Measurements from ENCODE around the gene SPATC1L. TPM values are rescaled to one million over a fixed set of nuclear protein-coding genes. Genes with fewer than 3 reads are reported as not detected.
"Not testable (repeated sequence)": the region's sequence is repeated elsewhere in the genome, so short reads cannot be mapped to it uniquely, and the experiment has no call there.

SPATC1L gene
- 8.7 TPM for polyA plus RNA-seq (ENCODE audit: insufficient read length)

GRCh38 chr21:46183910-46184624 is at the start of gene SPATC1L:
Gene SPATC1L (minus strand): TSS chr21:46184459. CDS start chr21:46182816, 1,643 bp downstream.
- DNase-seq (ENCODE audit: low read depth) = peak; percentile 29

DNA sequence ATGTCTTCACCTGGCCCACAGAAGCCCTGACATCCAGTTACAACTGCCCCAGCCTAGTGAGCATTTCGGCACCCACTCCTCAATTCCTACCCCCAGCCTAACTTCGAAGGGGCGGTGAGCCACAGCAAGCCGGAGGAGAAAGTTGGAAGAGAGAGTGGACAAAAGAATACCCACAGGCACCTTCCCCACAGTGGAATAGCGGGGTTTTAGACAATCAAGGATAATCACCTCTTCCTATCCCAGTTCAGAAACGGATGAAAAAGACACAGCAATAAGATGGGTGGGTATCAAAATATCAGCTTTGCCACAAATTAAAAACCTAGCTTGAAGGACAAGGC is 45.6 kb upstream of the SPATC1L start:
- no peak for DNase-seq (ENCODE audit: low read depth)

DNA sequence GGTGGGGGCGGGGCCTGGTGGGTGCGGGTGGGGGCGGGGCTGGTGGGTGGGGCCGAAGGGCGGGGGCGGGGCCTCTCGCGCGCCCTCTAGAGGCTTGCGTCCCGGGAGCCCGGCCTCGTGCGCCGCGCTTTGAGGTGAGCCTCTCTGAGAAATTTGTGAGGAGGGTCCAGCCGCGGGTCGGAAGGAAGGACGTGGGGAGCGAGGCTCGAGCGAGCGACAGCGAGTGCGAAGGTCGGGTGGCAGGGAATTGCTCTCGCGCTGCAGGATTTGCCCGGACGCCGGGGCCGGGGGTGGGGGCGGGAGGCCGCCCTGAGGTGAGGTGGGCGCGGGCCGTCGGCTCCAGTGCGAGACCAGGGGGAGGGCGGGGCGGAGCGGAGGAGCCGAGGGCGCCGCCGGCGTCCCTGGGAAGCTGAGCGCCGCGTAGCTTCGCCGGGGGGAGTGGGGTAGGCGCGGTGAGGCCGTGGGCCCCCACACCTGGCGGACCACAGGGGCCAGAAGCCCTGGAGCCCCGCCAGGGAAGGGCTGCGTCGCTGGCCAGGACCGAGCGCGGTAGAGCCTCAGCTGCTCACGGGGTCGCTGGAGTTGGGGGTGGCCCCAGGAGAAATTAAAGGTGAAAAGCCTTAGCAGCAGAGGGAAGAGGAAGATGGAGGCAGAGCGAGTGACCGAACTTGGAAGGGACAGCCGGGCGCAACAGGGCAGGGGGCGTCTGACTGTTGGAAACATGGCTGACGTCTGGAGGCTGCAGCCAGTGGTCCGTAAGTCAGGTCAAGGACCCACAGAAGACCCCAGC is 45.1 kb upstream of the SPATC1L start:
- DNase-seq (ENCODE audit: low read depth) = no peak

DNA sequence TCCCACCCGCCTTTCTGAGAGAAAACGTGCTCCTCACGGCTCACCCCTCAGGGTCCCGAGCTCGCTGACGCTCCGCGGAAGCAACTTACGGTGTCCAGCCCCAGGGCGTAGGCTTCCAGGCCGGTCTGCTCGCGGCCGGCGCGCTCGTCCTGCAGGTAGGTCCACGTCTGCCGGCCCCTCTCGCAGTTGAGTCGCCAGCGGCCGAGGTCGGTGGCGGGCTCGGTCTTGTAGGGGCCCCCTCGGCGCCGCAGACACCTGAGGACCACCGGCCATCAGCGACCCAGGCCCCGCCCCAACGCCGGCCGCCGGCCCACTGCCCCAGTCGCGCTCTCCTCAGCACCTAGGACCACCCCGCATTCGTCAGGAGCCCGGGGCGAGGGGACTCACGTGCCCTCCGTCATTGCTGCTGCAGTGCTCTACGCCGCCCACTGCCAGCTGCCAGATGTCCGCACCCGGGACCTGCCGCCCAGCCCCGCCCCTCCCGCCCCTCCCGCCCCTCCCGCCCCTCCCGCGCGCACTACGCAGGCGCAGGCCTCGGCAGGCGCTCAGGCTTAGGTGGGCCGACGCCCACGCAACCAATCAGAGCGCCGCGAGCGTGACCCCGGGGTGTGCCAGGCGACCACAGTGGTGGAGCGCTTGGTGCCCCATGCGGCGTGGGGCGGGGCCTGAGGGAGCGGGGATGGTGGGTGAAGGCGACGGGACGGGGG is 44.2 kb upstream of the SPATC1L start, which contains the start of gene LSS:
TSS of gene LSS (minus strand) at position 430 of the 707 bp plus-strand sequence. CDS start at position 401, 29 bp downstream.
- peak; percentile 58 for DNase-seq (ENCODE audit: low read depth)

- DNase-seq (ENCODE audit: low read depth) = no peak
These were observed 43.6 kb upstream of the SPATC1L start for GRCh38 chr21:46227811-46228344.

GRCh38 chr21:46226920-46227599 is 42.8 kb upstream of the SPATC1L start:
- no peak for DNase-seq (ENCODE audit: low read depth)

GRCh38 chr21:46226146-46226545 is 41.9 kb upstream of the SPATC1L start:
- no peak for DNase-seq (ENCODE audit: low read depth)

- not testable (repeated sequence) for DNase-seq (ENCODE audit: low read depth)
These were observed 39.4 kb upstream of the SPATC1L start for GRCh38 chr21:46223661-46224060.

DNA sequence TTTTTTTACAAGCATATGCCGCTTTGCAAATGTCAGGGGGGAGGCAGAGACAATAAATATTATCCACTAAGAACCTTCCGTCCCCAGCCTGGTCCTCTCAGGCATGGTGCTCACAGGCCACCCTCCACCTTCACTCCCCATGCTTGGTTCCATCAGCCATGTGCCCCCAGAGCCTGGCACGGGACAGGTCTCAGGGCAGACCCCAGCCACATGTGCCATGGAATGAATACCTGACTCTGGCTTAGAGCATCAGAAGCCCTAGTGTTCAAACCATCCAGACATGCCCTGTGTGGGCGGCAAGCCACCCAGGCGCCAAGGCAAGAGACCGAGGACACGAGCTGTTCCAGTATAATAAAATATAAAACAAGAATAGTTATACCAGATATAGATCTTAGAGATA is 39.0 kb upstream of the SPATC1L start:
- no peak for DNase-seq (ENCODE audit: low read depth)

GRCh38 chr21:46222436-46223116 is 38.3 kb upstream of the SPATC1L start:
- DNase-seq (ENCODE audit: low read depth) = no peak

DNA sequence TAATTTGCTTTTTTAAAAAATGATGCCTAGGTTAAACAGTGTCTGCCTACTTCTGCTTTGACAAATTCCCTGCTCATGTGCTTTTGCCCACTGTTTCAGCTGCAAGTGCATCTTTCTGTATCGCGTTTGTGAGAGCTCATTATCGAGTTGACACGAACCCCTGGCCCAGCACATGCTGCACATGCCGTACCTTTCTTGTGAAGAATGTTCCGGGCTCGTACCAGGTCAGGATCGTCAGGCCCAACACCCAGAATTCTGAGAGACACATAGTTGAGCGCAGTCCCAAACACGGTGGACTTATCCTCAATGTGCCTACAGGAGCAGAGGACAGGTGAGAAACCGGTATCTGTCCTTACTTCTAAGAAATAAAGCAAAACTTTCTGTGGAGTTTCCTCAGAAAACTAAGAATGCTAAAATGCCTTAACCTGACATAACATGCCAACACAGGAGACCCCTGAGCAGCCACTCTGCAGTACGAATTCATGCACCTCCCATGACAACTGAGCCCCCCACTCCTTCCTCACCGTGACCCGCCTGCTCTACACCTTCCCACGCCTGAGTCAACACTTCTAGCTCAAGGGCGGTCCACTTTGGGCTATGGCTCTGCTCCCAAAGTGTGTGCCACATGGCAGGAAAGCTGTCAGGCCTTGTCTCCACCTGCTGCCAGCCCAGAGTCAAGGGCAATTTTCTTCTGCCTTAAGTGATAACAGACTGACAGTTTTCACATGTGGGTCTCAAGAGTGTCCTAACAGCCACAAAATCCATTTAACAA is 37.6 kb upstream of the SPATC1L start:
- DNase-seq (ENCODE audit: low read depth) = no peak

DNA sequence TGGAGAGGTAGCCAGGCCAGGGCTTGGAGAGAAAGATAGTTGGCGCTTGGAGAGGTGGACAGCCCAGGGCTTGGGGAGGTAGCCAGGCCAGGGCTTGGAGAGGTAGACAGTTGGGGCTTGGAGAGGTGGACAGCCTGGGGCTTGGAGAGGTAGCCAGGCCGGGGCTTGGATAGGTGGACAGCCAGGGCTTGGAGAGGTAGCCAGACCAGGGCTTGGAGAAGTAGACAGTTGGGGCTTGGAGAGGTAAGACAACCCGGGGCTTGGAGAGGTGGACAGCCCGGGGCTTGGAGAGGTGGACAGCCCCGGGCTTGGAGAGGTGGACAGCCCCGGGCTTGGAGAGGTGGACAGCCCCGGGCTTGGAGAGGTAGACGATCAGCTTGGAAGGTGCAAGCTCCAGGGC is 36.6 kb upstream of the SPATC1L start:
- DNase-seq (ENCODE audit: low read depth) = no peak

GRCh38 chr21:46220275-46220810 is 36.1 kb upstream of the SPATC1L start:
- no peak for DNase-seq (ENCODE audit: low read depth)

DNA sequence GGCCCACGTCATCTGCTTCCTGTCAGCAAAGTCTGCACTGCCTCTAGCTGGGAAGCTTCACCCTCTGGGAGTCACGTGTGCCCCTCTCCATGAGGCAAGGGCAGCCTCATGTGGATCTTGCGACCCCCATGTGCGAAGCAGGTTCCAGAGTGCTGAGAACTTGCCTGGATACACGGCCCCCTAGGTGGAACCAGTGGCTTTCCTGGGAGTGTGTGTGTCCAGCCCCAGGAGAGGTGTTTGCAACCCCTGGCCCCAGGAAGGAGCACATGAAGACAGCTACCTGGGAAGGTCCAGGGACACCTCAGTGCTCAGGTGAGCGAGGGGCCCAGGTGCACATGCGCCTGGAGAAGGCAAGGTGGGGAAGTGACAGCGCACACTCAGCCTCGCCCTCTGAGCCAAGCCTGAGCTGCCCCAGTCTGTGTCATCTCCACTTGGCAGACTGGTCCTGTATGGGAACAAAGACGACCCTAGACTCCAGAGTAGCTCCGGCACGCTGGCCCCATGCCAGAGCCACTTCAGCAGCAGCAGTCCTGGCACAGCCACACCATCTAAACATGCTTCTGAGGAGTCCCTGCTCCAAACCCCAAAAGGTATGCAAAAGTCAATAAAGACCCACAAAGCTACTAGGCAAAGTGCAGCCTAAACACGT is 35.5 kb upstream of the SPATC1L start:
- no peak for DNase-seq (ENCODE audit: low read depth)

DNA sequence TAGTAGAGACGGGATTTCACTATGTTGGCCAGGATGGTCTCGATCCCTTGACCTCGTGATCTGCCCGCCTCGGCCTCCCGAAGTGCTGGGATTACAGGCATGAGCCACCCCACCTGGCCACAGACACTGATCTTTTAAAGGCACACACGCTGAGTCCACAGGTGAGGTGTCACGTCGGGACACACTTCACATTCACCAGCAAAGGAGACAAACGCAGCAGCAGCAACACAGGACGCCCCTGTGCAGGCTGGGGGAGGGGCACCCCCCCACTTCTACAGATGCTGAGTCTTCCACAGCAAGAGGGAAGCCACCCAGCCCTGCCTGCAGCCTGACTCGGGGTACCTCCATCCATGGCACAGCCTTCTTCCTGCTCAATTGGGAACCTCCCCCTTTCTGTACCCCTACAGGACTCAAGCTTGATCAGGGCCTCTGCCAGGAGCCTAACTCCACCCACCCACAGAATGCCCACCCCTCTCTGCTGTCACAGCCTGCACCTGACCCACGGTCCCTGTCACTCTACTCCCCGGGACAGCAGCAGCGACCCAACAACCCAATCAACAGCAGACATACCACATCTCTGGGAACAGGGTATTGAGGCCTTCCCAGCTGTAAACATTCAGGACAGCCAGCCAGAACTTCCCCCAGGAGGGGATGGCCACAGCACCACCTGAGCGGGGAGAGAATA is 34.8 kb upstream of the SPATC1L start:
- no peak for DNase-seq (ENCODE audit: low read depth)

DNA sequence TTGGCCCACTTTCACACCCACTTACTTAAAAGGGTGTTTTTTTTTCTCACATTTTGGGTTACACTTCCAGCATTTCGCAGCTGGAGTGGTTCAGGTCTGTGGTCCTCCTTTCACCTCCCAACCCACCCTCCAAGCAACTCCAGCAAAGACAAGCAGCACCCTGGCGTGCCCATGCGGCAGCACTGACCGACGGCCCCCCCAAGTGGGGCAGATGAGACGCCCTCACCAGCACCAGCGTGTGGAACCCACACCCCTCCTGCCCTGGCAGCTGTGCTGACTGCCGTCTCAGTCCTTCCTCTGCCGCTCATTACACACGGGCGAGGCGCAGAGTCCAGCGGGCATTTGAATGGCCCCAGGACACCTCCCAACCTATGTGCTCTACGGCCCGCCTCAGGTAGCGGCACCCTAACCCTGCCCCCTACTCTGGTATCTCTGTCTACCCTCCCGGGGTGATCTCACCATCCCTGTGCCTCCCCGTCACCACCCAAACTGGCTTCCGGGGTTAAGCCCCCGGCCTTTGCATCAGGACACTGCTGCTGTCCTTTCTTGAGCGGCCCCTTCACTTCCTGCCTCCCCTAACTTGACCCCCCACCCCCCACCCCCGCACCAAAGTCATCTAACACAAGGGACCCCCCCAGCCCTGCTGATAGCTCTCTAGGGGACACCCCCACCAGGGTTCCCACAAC is 33.4 kb upstream of the SPATC1L start:
- no peak for DNase-seq (ENCODE audit: low read depth)

DNA sequence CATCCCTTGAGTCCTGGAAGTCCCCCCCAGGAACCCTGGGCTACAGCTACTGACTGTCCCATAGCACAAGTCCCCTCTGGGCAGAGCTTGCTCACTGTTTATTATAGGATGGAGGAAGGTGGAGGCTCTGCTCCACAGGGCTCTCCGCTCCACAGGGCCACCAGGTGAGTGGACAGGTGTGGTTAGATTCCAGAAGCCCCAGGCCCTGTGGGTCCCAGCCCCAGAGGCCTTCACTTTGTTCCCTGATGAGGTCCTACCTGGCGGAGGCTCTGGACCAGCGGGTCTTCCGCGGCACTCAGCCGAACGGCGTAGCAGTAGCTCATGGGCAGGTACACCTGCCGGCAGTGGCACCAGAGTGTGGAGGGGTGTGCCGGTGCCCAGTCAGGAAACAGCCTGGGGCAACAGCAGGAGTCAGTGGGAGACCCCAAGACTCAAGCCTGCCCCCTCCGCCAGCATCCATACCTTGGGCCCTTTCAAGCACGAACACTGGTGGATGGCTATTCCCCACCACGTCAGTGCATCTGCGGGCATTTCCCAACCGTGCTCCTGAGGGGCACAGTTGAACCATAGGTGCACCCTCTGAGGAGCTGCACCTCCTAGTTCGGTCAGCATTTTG is 32.0 kb upstream of the SPATC1L start:
- no peak for DNase-seq (ENCODE audit: low read depth)
